GM12865 (cell line): ENCODE data around the gene SUSD6.

Experiments
- DNase-seq: peaks from one replicate; pipeline ENCODE4 v3.0.0; 2010; ENCODE audit warnings: low read depth
- H3K4me3 ChIP-seq: 2 replicates; pipeline ENCODE4 v1.5.1; 2011; ENCODE audit warnings: mild to moderate bottlenecking, low read depth, low read length, control low read depth
- TF ChIP-seq, protein P1 (sequence below): IDR thresholded peaks from 2 replicates; pipeline ENCODE4 v1.5.1; 2011; ENCODE audit warnings: low read length, control low read depth, low read depth, inconsistent platforms; ENCODE audit not compliant: insufficient read depth; ENCODE audit errors: missing control alignments

The SUSD6 gene

DNA sequence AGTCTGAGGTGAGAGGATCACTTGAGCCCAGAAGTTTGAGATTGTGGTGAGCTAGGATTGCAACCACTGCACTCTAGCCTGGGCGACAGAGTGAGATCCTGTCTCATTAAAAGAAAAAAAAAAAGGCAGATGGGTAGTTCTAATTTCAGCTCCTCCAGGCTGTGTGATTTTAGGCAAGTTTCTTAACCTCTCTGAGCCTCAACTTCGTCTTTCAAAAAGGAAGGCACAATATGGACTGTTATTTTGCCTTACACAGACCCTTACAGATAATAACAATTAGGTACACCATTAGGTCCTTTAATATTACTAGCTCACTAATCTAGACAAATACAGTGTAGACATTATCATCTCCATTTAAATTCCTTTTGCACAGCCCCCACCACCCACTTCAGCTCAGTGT, 31.9 kb upstream of the SUSD6 start:
- no peak overlapping the region for H3K4me3 ChIP-seq
- TF ChIP-seq, protein P1, sequence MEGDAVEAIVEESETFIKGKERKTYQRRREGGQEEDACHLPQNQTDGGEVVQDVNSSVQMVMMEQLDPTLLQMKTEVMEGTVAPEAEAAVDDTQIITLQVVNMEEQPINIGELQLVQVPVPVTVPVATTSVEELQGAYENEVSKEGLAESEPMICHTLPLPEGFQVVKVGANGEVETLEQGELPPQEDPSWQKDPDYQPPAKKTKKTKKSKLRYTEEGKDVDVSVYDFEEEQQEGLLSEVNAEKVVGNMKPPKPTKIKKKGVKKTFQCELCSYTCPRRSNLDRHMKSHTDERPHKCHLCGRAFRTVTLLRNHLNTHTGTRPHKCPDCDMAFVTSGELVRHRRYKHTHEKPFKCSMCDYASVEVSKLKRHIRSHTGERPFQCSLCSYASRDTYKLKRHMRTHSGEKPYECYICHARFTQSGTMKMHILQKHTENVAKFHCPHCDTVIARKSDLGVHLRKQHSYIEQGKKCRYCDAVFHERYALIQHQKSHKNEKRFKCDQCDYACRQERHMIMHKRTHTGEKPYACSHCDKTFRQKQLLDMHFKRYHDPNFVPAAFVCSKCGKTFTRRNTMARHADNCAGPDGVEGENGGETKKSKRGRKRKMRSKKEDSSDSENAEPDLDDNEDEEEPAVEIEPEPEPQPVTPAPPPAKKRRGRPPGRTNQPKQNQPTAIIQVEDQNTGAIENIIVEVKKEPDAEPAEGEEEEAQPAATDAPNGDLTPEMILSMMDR = no peak
- DNase-seq = no peak

DNA sequence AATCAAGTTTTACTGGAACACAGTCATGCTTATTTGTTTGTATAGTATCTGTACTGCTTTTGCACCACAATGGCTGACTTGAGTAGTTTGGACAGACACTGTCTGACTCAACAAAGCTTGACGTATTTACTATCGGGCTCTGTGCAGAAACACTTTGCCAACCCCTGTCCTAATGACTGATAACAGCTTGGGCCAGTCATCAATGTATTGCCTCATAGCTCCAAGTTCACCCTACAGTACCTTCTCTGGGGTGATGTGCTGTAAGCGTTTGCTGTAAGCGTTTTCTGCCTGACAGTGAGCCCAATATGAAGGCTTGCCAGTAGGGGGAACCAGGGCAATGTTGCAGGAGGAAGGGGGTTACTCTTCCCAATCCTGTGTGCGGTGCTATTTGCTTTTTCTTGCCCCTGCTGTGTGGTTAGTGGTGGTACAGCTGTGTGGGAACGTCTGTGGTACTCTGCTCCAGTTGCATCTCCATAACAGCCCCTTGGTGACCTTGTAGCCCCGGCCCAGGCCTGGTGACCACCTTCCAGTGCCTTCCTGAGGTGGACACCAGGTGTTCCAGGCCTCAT, 31.3 kb upstream of the SUSD6 start:
- peak; percentile 57 for DNase-seq
- TF ChIP-seq, protein P1 = peak; percentile 61
- no peak overlapping the region for H3K4me3 ChIP-seq

DNA sequence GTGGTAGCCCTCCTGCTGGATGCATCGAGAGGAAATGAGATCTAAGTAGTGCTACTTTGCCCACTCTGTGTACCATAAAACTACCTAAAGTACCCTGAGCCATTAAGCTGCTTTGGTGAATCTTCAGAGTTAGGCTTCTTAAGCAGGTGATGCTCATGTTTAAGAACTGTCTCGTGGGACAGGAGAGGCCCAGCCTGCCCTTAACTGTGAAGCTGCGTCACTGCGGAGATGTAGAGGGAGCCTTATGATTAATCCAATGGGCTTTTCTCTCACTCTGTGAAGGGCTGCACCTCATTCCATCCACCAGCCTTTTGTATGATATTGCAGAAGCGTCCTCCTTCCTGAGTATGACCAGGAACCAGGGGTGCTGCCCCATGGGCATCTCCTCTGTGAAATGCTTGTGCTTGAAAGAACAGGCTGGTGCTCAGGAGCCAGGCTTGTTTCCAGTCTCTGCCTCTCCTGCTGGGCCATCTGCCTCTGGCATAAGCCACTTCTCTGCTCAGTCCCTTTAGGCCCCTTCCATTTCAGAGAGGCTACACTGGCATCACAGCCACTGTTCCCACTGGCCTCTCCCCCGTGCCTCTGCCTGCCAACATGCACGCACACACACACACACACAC, 30.0 kb upstream of the SUSD6 start:
- TF ChIP-seq, protein P1 = no peak
- DNase-seq = no peak
- H3K4me3 ChIP-seq = no peak overlapping the region

DNA sequence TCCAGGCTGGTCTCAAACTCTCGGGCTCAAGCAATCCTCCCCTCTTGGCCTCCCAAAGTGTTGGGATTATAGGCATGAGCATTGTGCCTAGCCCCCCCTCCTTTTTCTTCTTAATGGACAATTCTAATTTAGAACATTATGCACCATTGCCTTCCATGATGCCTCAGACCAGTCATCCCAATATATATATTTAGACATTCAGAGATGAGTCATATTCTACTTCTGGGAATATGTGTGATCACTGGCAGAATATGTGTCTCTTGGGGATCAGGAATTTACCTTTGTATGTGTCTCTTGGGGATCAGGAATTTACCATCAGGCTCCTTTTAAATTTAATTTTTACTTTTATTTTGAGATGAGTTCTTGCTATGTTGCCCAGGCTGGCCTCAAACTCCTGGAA, 29.2 kb upstream of the SUSD6 start:
- H3K4me3 ChIP-seq = no peak overlapping the region
- TF ChIP-seq, protein P1 = no peak
- no peak for DNase-seq

DNA sequence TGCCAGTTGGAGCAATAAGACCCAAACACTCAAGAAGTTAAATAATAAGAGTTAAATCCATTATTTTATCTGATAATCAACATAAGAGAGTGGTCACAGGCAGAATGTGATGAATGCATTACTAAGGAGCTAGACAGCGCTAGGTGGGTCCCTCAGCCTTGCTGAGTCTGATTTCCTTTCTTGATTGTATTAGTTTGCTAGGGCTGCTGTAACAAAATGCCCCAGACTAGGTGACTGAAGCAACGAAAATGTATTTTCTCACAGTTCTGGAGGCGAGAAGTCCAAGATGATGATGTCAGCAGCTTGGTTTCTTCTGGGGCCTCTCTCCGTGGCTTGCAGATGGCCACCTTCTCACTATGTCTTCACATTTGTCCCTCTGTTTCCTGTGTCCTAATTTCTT, 28.6 kb upstream of the SUSD6 start:
- TF ChIP-seq, protein P1 = no peak
- H3K4me3 ChIP-seq = no peak overlapping the region
- DNase-seq = no peak

DNA sequence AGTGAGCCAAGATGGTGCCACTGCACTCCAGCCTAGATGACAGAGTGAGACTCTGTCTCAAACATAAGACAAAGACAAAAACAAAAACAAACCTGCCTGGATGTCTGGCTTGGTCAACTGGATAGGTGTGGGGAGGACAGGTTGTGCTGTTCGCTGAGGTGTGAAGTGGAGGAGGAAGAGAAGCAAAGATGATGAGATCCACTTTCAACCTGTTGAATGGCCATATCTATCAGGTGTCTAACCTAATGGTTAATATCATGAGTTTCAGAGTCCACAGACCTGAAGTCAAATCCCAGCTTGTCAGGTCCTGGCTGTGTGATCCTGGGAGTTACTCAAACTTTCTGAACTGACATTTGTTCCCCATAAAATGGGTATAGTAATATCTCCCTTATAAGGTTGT, 27.0 kb upstream of the SUSD6 start:
- no peak overlapping the region for H3K4me3 ChIP-seq
- no peak for DNase-seq
- TF ChIP-seq, protein P1 = no peak

DNA sequence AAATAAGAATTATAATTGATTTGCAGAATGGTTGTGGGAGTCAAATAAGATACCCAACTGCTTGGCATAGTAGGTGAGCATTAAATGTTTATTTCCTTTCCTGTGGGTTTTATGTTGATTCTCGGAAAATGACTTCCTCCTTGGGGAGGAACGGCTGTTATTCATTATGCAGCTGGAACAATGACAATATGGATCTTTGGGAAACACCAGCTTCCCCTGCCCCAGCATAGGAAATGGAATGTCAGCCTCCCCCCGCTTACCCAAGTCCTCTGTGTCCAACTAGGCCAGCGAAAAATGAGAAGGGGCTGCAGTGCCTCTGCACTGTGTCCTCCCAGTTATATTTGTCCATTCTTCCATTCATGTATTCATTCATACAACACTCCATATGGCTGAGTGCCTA, 25.0 kb upstream of the SUSD6 start:
- no peak for DNase-seq
- H3K4me3 ChIP-seq = no peak overlapping the region
- TF ChIP-seq, protein P1 = no peak
